KMS-11 (cell line): ENCODE data around the gene SLC17A3.

Experiments used
- H2AFZ ChIP-seq: fragments of 200-600 bp; sonication (generic); 2 replicates; pipeline ENCODE4 v1.6.1; 2016; ENCODE audit warnings: antibody characterized with exemption, mixed run types, low read depth
- H3K27ac ChIP-seq: fragments of 200-600 bp; sonication (generic); 2 replicates; pipeline ENCODE4 v1.6.1; 2016; ENCODE audit warnings: mild to moderate bottlenecking, mixed run types
- H3K27me3 ChIP-seq: fragments of 200-600 bp; sonication (generic); 2 replicates; pipeline ENCODE4 v1.6.1; 2017; ENCODE audit warnings: mild to moderate bottlenecking, low read depth, mixed run types, moderate library complexity; ENCODE audit not compliant: insufficient read depth
- H3K36me3 ChIP-seq: fragments of 200-600 bp; sonication (generic); 2 replicates; pipeline ENCODE4 v1.6.1; 2017; ENCODE audit warnings: mild to moderate bottlenecking, mixed run types; ENCODE audit not compliant: insufficient read depth
- H3K4me1 ChIP-seq: fragments of 200-600 bp; sonication (generic); 2 replicates; pipeline ENCODE4 v1.6.1; 2016; ENCODE audit warnings: mild to moderate bottlenecking, low read depth, mixed run types; ENCODE audit not compliant: poor library complexity, severe bottlenecking
- H3K4me2 ChIP-seq: fragments of 200-600 bp; sonication (generic); 2 replicates; pipeline ENCODE4 v1.7.0; 2016; ENCODE audit warnings: mild to moderate bottlenecking, mixed run types
- H3K4me3 ChIP-seq: fragments of 200-600 bp; sonication (generic); IDR thresholded peaks from 2 replicates; pipeline ENCODE4 v1.6.1; 2017; ENCODE audit warnings: low read depth, low read length, mixed read lengths; ENCODE audit not compliant: insufficient read depth
- H3K79me2 ChIP-seq: fragments of 200-600 bp; sonication (generic); 2 replicates; pipeline ENCODE4 v1.6.1; 2016; ENCODE audit warnings: low read depth, mixed run types; ENCODE audit not compliant: insufficient read depth
- H3K9ac ChIP-seq: fragments of 200-600 bp; sonication (generic); 2 replicates; pipeline ENCODE4 v1.6.1; 2016; ENCODE audit warnings: mild to moderate bottlenecking, mixed run types
- H4K20me1 ChIP-seq: fragments of 200-600 bp; sonication (generic); 2 replicates; pipeline ENCODE4 v1.6.1; 2016; ENCODE audit warnings: mild to moderate bottlenecking, mixed run types; ENCODE audit not compliant: insufficient read depth
- TF ChIP-seq, protein P1 (sequence below): fragments of 200-600 bp; sonication (generic); conservative IDR thresholded peaks from 2 replicates; pipeline ENCODE4 v1.6.1; 2017; ENCODE audit warnings: low read depth, mild to moderate bottlenecking, antibody characterized with exemption, low read length, moderate library complexity, mixed read lengths

Gene SLC17A3

DNA sequence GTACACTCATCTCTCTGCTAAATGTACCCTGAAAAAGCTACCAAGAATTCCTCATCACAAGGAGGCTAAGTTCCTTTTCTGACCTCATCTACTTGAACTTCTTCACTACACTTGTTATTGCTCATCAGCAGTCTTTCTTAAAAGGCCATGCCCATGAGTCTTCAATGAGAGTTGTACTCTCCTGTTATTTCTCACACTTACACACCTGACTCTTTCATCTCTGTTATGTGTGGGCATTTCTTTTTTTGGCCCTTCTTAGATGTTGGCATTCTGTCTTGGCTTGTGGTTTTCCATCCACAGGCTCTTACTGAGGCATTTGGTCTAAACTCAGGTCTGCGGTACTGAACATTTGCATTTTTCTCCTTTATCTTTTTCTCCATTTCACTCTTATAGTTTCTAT lies 31.5 kb downstream of the SLC17A3 start:
- Histone ChIP-seq H3K27me3 (no peaks in the 10 kb centered on the region), H3K9ac (no peak overlapping the region), H3K36me3 (no peaks in the 10 kb centered on the region), H4K20me1 (no peaks in the 10 kb centered on the region), H3K27ac (no peak overlapping the region), H3K4me2 (no peak overlapping the region), H2AFZ (no peak overlapping the region), H3K4me3 (no peak overlapping the region), H3K4me1 (no peaks in the 10 kb centered on the region), H3K79me2 (no peaks in the 10 kb centered on the region)
- TF ChIP-seq, protein P1, sequence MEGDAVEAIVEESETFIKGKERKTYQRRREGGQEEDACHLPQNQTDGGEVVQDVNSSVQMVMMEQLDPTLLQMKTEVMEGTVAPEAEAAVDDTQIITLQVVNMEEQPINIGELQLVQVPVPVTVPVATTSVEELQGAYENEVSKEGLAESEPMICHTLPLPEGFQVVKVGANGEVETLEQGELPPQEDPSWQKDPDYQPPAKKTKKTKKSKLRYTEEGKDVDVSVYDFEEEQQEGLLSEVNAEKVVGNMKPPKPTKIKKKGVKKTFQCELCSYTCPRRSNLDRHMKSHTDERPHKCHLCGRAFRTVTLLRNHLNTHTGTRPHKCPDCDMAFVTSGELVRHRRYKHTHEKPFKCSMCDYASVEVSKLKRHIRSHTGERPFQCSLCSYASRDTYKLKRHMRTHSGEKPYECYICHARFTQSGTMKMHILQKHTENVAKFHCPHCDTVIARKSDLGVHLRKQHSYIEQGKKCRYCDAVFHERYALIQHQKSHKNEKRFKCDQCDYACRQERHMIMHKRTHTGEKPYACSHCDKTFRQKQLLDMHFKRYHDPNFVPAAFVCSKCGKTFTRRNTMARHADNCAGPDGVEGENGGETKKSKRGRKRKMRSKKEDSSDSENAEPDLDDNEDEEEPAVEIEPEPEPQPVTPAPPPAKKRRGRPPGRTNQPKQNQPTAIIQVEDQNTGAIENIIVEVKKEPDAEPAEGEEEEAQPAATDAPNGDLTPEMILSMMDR = no peak

DNA sequence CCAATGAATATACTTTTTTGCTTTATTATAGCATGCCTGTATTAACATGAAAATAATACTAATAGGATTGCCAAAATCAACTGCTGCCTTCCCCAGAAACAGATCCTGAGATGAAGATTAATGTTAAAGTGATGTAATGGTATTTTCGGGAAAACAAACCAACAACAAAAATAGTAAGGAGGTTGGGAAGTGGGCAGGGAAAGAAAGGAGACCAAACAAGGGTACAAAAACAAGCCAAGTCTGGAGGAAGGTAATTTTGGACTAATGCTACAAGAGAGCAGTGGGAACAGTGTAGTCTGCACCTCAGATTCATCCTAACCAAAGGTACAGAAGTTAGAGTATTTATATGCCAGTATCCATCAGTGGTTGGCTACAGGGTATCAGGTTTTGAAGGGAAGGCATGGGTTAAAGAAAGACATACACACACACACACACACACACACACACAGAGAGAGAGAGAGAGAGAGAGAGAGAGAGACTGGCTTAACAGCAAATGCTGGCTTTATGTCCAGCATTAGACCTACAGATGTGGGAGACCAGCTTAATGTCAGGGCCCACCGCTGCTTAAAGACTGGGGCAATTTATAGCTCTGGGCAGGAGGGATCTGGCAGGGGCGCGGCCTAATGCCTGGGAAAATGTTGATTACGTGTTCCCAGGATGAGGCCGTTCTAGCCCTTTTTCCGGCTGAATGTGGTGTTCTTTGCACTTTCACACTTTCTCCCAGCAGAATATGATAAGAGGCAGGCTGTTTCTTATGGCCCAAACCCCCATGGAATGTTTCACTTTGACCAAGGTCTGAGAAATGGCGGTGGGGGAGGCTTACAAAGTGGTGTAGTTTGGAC lies 38.4 kb downstream of the SLC17A3 start:
- H2AFZ ChIP-seq = no peak overlapping the region
- no peaks in the 10 kb centered on the region for H3K79me2 ChIP-seq
- H4K20me1 ChIP-seq = no peaks in the 10 kb centered on the region
- H3K4me3 ChIP-seq = no peak overlapping the region
- no peak overlapping the region for H3K9ac ChIP-seq
- no peaks in the 10 kb centered on the region for H3K27me3 ChIP-seq
- H3K4me1 ChIP-seq = no peaks in the 10 kb centered on the region
- TF ChIP-seq, protein P1 = no peak
- H3K27ac ChIP-seq = no peak overlapping the region
- H3K36me3 ChIP-seq = no peaks in the 10 kb centered on the region
- H3K4me2 ChIP-seq = no peak overlapping the region

DNA sequence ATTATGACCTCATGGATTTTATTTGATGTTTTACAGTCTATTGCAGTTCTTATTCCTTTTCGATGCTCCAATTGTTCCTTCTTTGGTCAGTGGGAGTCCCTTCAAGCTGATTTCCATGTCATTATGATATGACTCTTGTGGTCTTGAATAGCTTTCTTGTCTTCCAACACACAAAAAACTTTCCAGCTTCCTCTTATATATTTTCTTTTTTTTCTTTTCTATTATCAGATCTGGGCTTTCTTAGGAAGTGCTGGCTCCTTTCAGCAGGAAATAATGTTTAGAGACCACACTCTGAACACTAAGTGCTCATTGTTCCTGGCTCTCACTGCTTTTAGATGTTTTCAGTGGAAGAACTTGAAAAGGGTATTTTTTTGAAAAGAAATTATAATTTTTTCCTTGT lies 39.1 kb downstream of the SLC17A3 start:
- H3K27me3 ChIP-seq = no peaks in the 10 kb centered on the region
- no peaks in the 10 kb centered on the region for H4K20me1 ChIP-seq
- no peaks in the 10 kb centered on the region for H3K4me1 ChIP-seq
- H3K79me2 ChIP-seq = no peaks in the 10 kb centered on the region
- H3K36me3 ChIP-seq = no peaks in the 10 kb centered on the region
- TF ChIP-seq, protein P1 = no peak
- no peak overlapping the region for H3K27ac ChIP-seq
- H2AFZ ChIP-seq = no peak overlapping the region
- no peak overlapping the region for H3K9ac ChIP-seq
- no peak overlapping the region for H3K4me2 ChIP-seq
- no peak overlapping the region for H3K4me3 ChIP-seq

DNA sequence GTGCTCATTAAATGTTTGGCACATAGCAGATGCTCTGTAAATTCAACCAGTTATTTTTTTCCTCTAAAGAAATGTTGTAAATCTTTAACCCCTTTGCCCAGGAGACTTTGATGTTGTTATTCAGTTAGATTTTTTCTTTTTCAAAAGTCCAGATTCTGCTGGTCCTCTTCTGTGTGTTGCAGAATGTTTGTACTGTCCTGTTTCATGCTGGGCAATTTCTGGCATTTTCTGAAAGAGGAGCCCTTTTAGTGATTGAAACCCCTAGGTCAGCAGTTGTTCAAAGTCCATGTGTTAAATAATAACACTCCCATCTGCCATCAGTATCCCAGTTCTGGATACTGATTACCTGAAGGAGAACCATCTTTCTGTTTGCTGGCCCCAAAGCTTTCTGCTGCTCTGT lies 40.9 kb downstream of the SLC17A3 start:
- Histone ChIP-seq H3K27me3 (no peaks in the 10 kb centered on the region), H3K4me1 (no peaks in the 10 kb centered on the region), H4K20me1 (no peaks in the 10 kb centered on the region), H3K79me2 (no peaks in the 10 kb centered on the region), H3K9ac (no peak overlapping the region), H2AFZ (no peak overlapping the region), H3K4me2 (no peak overlapping the region), H3K4me3 (no peak overlapping the region), H3K36me3 (no peaks in the 10 kb centered on the region; the same call in 1 of the 2 replicates), H3K27ac (no peak overlapping the region)
- TF ChIP-seq, protein P1 = no peak
